NCI-H128 (cell line): Measurements from ENCODE around the gene DDX4.

ENCODE experiments used
- DNase-seq: peaks from one replicate; lab custom pipeline; 2025; ENCODE audit not compliant: unreplicated experiment; lab: John Stamatoyannopoulos, UW

Gene DDX4

GRCh38 chr5:55820488-55820887 lies 82.6 kb downstream of the DDX4 start:
- DNase-seq: no peak

- no peak for DNase-seq
These were observed 84.1 kb downstream of the DDX4 start for GRCh38 chr5:55821731-55822512.

- no peak for DNase-seq
These were observed 85.4 kb downstream of the DDX4 start for GRCh38 chr5:55823151-55823796.

GRCh38 chr5:55829956-55830355 lies 92.1 kb downstream of the DDX4 start:
- no peak for DNase-seq

GRCh38 chr5:55832446-55832845 lies 94.6 kb downstream of the DDX4 start:
- DNase-seq: no peak

- no peak for DNase-seq
These were observed 98.3 kb downstream of the DDX4 start for GRCh38 chr5:55836191-55836590.

GRCh38 chr5:55841976-55842375 lies 104.1 kb downstream of the DDX4 start:
- DNase-seq: no peak

- DNase-seq: no peak
These were observed 110.0 kb downstream of the DDX4 start for GRCh38 chr5:55847837-55848236.

- DNase-seq: no peak
These were observed 110.9 kb downstream of the DDX4 start for GRCh38 chr5:55848783-55849182.

GRCh38 chr5:55850839-55851674 lies 113.2 kb downstream of the DDX4 start, which contains the start of gene IL31RA:
IL31RA (plus strand) TSS chr5:55851357; CDS start chr5:55851571, 214 bp downstream.
- no peak for DNase-seq

GRCh38 chr5:55851675-55851979 lies 113.8 kb downstream of the DDX4 start:
- DNase-seq: no peak

GRCh38 chr5:55852503-55852902 lies 114.6 kb downstream of the DDX4 start:
- DNase-seq: no peak

GRCh38 chr5:55853041-55853670 lies 115.3 kb downstream of the DDX4 start:
- DNase-seq: no peak

- DNase-seq: no peak
These were observed 116.0 kb downstream of the DDX4 start for GRCh38 chr5:55853818-55854217.

- no peak for DNase-seq
These were observed 117.6 kb downstream of the DDX4 start for GRCh38 chr5:55855509-55855908.

GRCh38 chr5:55856516-55857246 lies 118.8 kb downstream of the DDX4 start:
- no peak for DNase-seq

GRCh38 chr5:55857247-55857640 lies 119.4 kb downstream of the DDX4 start:
- DNase-seq: no peak

- no peak for DNase-seq
These were observed 120.2 kb downstream of the DDX4 start for GRCh38 chr5:55858104-55858503.

- no peak for DNase-seq
These were observed 122.4 kb downstream of the DDX4 start for GRCh38 chr5:55860288-55860687.

- DNase-seq: no peak
These were observed 122.8 kb downstream of the DDX4 start for GRCh38 chr5:55860709-55861108.
